ENCODE measurements around the gene SLAMF6.
"Not testable (repeated sequence)": the region's sequence is repeated elsewhere in the genome, so short reads cannot be mapped to it uniquely, and the experiment has no call there.

SLAMF6 gene

DNA sequence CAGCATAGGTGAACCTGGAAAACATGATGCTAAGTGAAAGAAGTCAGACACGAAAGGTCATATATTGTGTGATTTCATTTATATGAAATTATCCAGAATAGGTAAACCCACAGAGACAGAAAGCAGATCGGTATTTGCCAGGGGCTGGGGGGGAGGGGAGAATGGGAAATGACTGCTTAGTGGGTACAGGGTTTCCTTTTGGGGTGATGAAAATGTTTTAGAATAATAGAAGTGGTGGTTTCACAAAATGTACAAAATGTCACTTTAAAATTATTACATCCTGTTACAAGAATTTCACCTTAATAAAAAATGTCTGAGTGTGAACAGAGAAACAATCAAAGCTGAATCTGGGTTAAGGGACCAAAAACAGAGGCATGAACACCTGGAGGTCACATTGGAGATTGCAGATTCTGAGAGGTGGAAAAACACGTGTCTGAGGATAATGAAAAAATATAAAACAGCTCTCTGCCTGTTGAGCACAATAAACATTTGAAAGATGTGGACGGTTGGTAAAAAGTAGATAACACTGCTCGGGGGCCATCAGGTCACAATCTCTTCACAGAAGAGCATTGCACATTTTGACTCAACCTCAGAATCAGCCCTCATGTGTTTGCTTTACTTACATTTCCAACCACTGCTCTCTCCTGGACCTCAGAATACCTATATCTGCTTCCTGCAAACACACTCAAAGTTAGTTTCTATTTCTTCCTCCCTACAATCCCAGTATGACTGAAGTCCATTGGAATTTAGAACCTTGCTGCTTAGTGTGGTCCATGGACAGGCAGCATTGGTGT lies 3.2 kb downstream of the SLAMF6 start:
- Histone ChIP-seq H3K4me3 (IDR thresholded peaks at IDR 0.05; ENCODE audit: insufficient read depth, low read depth, low read length) (peak overlapping the region; percentile 8), H3K4me1 (ENCODE audit: low read depth, poor library complexity, severe bottlenecking) (no peaks in the 10 kb centered on the region), H3K4me2 (no peak overlapping the region), H3K36me3 (ENCODE audit: insufficient read depth) (no peaks in the 10 kb centered on the region), H3K27ac (no peak overlapping the region), H3K79me2 (ENCODE audit: insufficient read depth, low read depth) (no peaks in the 10 kb centered on the region), H3K27me3 (ENCODE audit: insufficient read depth, low read depth) (no peaks in the 10 kb centered on the region), H2AFZ (ENCODE audit: low read depth) (no peak overlapping the region), H3K9ac (no peak overlapping the region), H4K20me1 (ENCODE audit: insufficient read depth) (no peaks in the 10 kb centered on the region)
- TF ChIP-seq, protein P1, sequence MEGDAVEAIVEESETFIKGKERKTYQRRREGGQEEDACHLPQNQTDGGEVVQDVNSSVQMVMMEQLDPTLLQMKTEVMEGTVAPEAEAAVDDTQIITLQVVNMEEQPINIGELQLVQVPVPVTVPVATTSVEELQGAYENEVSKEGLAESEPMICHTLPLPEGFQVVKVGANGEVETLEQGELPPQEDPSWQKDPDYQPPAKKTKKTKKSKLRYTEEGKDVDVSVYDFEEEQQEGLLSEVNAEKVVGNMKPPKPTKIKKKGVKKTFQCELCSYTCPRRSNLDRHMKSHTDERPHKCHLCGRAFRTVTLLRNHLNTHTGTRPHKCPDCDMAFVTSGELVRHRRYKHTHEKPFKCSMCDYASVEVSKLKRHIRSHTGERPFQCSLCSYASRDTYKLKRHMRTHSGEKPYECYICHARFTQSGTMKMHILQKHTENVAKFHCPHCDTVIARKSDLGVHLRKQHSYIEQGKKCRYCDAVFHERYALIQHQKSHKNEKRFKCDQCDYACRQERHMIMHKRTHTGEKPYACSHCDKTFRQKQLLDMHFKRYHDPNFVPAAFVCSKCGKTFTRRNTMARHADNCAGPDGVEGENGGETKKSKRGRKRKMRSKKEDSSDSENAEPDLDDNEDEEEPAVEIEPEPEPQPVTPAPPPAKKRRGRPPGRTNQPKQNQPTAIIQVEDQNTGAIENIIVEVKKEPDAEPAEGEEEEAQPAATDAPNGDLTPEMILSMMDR (conservative IDR thresholded peaks at IDR 0.05; ENCODE audit: low read depth, low read length): peak; percentile 51

DNA sequence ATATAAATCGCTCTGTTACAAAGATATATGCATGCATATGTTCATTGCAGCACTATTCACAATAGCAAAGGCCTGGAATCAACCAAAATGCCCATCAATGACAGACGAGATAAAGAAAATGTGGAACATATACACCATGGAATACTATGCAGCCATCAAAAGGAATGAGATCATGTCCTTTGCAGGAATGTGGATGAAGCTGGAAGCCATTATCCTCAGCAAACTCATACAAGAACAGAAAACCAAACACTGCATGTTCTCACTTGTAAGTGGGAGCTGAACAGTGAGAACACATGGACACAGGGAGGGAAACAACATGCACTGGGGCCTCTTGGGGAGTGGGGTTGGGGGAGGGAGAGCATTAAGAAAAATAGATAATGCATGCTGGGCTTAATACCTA lies 5.5 kb downstream of the SLAMF6 start:
- not testable (repeated sequence) for H3K4me1 ChIP-seq (ENCODE audit: low read depth, poor library complexity, severe bottlenecking); H3K27me3 ChIP-seq (ENCODE audit: insufficient read depth, low read depth); H3K4me2 ChIP-seq; H3K36me3 ChIP-seq (ENCODE audit: insufficient read depth); H3K4me3 ChIP-seq (IDR thresholded peaks at IDR 0.05; ENCODE audit: insufficient read depth, low read depth, low read length); H3K79me2 ChIP-seq (ENCODE audit: insufficient read depth, low read depth); H3K9ac ChIP-seq; H2AFZ ChIP-seq (ENCODE audit: low read depth); H4K20me1 ChIP-seq (ENCODE audit: insufficient read depth); H3K27ac ChIP-seq

DNA sequence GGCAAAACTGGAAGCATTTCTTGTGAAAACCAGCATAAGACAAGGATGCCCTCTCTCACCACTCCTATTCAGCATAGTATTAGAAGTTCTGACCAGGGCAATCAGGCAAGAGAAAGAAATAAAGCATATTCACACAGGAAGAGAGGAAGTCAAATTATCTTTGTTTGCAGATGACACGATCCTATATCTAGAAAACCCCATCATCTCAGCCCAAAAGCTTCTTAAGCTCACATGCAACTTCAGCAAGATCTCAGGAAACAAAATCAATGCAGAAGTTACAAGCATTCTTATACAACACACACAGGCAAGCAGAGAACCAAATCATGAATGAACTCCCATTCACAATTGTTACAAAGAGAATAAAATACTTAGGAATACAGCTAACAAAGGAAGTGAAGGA lies 7.1 kb downstream of the SLAMF6 start:
- H3K36me3 ChIP-seq (ENCODE audit: insufficient read depth); H3K27me3 ChIP-seq (ENCODE audit: insufficient read depth, low read depth); H3K4me1 ChIP-seq (ENCODE audit: low read depth, poor library complexity, severe bottlenecking); H3K4me2 ChIP-seq; H3K27ac ChIP-seq; H3K4me3 ChIP-seq (IDR thresholded peaks at IDR 0.05; ENCODE audit: insufficient read depth, low read depth, low read length); H4K20me1 ChIP-seq (ENCODE audit: insufficient read depth); H2AFZ ChIP-seq (ENCODE audit: low read depth); H3K9ac ChIP-seq; H3K79me2 ChIP-seq (ENCODE audit: insufficient read depth, low read depth): not testable (repeated sequence)

DNA sequence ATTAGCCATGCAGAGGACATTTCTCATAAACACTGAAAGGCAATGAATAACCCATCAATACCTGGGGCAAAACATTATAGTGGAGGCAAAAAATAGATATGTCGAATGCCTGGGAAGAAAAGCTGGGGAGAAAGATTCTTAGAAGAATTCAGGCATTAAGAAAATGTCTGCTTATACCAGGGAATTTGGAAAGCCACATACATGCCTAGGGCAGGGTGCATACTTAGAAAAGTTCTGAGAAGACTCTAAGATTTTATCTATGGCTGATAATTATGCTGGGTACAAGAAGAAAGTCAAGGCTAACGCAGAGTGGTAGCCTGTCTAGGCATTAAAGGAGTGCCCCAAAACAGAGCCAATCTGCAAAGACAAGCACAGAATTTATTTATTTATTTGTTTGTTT lies 18.4 kb downstream of the SLAMF6 start:
- Histone ChIP-seq H3K4me1 (ENCODE audit: low read depth, poor library complexity, severe bottlenecking) (no peaks in the 10 kb centered on the region), H3K36me3 (ENCODE audit: insufficient read depth) (no peaks in the 10 kb centered on the region), H3K27ac (no peak overlapping the region), H2AFZ (ENCODE audit: low read depth) (no peak overlapping the region), H4K20me1 (ENCODE audit: insufficient read depth) (no peaks in the 10 kb centered on the region), H3K4me2 (no peak overlapping the region), H3K9ac (no peak overlapping the region), H3K79me2 (ENCODE audit: insufficient read depth, low read depth) (no peaks in the 10 kb centered on the region), H3K4me3 (IDR thresholded peaks at IDR 0.05; ENCODE audit: insufficient read depth, low read depth, low read length) (no peak overlapping the region), H3K27me3 (ENCODE audit: insufficient read depth, low read depth) (no peaks in the 10 kb centered on the region)
- TF ChIP-seq, protein P1 (conservative IDR thresholded peaks at IDR 0.05; ENCODE audit: low read depth, low read length): no peak

DNA sequence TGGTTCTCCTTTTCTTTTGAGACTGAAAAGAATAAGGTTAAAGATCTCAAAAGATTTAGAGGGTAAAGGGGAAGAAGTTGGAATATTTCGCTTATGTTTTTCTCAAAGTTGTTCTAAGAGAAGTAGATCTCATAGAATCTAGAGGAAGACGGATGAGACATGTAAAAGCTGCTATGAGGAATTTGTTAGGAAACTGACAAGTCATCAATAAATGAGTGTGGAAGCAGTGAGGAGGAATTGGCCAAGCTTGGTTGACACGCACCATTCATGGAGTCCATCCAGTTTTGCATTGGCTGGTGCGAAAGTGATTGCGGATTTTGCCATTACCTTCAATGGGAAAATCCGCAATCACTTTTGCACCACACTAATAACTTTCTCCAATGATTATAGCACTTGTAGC lies 20.0 kb downstream of the SLAMF6 start:
- H3K4me1 ChIP-seq (ENCODE audit: low read depth, poor library complexity, severe bottlenecking): no peaks in the 10 kb centered on the region
- H3K27ac ChIP-seq: no peak overlapping the region
- H3K9ac ChIP-seq: no peak overlapping the region
- TF ChIP-seq, protein P1 (conservative IDR thresholded peaks at IDR 0.05; ENCODE audit: low read depth, low read length): no peak
- peak overlapping the region; percentile 39 for H3K4me3 ChIP-seq (IDR thresholded peaks at IDR 0.05; ENCODE audit: insufficient read depth, low read depth, low read length)
- H3K79me2 ChIP-seq (ENCODE audit: insufficient read depth, low read depth): no peaks in the 10 kb centered on the region
- no peak overlapping the region for H3K4me2 ChIP-seq
- H2AFZ ChIP-seq (ENCODE audit: low read depth): no peak overlapping the region
- H3K27me3 ChIP-seq (ENCODE audit: insufficient read depth, low read depth): no peaks in the 10 kb centered on the region
- no peaks in the 10 kb centered on the region for H3K36me3 ChIP-seq (ENCODE audit: insufficient read depth)
- no peaks in the 10 kb centered on the region for H4K20me1 ChIP-seq (ENCODE audit: insufficient read depth)
